SK-N-DZ (cell line): ENCODE measurements around the gene APOH.
A peak's percentile ranks its signal among the peaks of the same experiment; 100 is the strongest.

Experiments
- DNase-seq: peaks from one replicate; pipeline ENCODE4 v3.0.0-alpha.2; 2015; ENCODE audit warnings: low spot score

APOH gene

DNA sequence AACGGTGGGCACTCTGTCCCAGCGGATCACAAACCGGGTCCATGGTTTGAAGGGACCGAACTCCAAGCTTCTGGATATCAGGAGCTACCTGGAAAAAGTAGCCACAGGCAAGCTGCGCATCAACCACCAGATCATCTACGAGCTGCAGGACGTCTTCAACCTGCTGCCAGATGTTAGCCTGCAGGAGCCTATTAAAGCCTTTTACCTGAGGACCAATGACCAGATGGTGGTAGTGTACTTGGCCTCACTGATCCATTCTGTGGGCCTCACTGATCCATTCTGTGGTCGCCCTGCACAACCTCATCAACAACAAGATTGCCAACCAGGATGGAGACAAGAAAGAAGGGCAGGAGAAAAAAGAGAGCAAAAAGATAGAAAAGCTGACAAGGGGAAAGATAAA lies 31.0 kb downstream of the APOH start:
- DNase-seq, result no peak

GRCh38 chr17:66192378-66192687 lies 36.9 kb downstream of the APOH start:
- no peak for DNase-seq

- peak; percentile 89 for DNase-seq
These were observed 37.4 kb downstream of the APOH start, which contains the start of gene CEP112 for GRCh38 chr17:66191593-66192377. Gene CEP112 (minus strand): TSS chr17:66192133.

DNA sequence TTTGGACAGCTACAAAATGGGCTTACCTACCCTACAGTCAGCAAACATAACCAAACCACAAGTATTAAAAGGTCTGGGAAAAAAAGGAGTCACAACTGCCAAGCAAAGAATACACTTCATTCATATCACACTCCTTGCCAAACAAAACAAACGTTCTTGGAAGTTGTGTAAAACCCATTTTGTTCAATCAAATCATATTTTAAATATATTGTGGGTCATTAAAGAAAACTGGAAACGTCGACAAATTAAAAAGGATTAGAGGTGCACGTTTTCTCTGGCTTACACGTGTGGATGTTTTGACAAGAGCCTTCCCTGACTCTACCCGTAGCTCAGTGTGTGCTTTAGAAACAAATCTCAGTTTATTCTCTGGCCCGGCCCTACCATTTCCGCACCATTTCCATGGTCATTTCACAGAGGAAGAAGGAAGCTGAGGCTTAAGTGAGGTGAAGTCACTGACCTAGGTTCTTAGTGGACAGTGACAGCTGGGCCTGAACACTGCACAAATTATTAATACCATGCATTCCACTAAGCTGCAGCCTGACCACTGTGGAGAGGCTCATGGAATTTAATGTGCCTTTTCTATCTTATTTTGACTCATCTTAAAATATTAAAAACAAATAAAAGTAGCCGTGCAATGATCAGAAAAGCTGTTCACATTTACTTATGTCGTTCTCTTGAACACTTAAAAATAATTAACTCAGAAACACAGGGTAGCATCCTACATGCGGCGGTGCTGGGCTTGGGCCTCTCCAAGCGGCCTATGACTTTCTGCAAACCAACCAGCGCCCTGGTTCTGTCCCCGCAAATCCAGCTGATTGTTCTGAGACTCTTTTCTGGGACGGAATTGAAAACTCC lies 38.2 kb downstream of the APOH start:
- DNase-seq, result no peak

GRCh38 chr17:66187718-66188117 lies 41.5 kb downstream of the APOH start:
- DNase-seq, result no peak

GRCh38 chr17:66185862-66186261 lies 43.4 kb downstream of the APOH start:
- no peak for DNase-seq

- DNase-seq, result no peak
These were observed 44.8 kb downstream of the APOH start for GRCh38 chr17:66184392-66184791.

GRCh38 chr17:66183529-66183928 lies 45.7 kb downstream of the APOH start:
- DNase-seq, result no peak

GRCh38 chr17:66178642-66179041 lies 50.6 kb downstream of the APOH start:
- no peak for DNase-seq

- DNase-seq, result no peak
These were observed 52.2 kb downstream of the APOH start for GRCh38 chr17:66177048-66177447.

- DNase-seq, result no peak
These were observed 53.3 kb downstream of the APOH start for GRCh38 chr17:66175892-66176291.

GRCh38 chr17:66172691-66173223 lies 56.5 kb downstream of the APOH start:
- DNase-seq, result no peak

- no peak for DNase-seq
These were observed 57.1 kb downstream of the APOH start for GRCh38 chr17:66172144-66172543.

GRCh38 chr17:66171692-66172091 lies 57.5 kb downstream of the APOH start:
- DNase-seq, result no peak

- DNase-seq, result no peak
These were observed 58.0 kb downstream of the APOH start for GRCh38 chr17:66171172-66171571.

DNA sequence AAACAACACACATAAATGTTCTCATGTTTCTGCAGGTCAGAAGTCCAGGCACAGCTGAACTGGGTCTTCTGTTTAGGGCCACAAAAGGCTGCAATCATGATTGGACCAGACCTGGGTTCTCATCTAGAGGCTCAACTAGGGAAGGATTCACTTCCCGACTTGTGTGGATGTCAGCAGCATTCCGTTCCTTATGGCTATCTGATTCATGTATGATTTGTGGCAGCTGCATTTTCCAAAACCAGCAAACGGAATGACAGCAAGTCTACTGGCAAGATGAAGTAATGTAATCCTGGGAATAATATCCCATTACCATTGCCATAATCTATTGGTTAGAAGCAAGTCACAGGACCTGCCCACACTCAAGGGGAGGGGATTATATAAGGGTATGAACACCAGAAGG lies 59.4 kb downstream of the APOH start:
- no peak for DNase-seq

DNA sequence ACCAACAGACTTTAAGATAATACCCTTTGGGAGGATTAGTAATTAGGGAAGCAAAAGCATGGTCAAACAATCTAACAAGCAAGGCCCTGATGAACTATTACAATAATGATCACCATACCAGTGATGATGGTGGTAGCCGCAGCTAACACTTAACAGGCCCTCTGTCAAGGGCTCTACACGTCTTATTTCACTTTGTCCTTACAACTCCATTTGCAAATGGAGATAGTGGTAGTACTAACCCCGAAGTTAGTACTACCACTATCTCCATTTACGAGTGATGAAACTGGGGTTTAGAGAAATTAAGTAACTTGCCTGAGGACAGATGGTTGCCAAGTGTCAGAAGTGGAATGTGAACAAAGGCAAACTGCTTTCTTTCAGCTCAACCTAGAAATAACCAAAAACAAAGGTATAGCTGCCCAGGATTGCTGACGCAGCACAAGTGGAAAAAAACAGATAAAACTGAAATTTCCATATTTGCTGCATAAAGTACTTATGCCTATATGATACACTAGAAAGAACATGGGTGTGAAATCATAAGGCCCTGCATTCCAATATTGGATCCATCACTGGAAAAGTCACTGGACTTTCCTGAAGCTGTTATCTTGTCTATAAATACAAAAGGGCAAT lies 61.9 kb downstream of the APOH start:
- DNase-seq, result no peak

GRCh38 chr17:66165537-66166123 lies 63.6 kb downstream of the APOH start:
- DNase-seq, result peak; percentile 64
